K562 (cell line): Measurements from ENCODE around the gene CAPN5. TPM values are rescaled to one million over a fixed set of nuclear protein-coding genes. Genes with fewer than 3 reads are reported as not detected.

ENCODE experiments used
- ATAC-seq: fragments of 200-7000 bp; cut with Tn5 transposase; 3 replicates; pipeline ENCODE4 v1.9.1; 2020; ENCODE audit warnings: moderate library complexity
- BruUV-seq: library from RNA; stranded (reverse); fragments of 400-500 nt; replicated peaks from 2 replicates; lab custom pipeline; 2021; lab: Mats Ljungman, UMichigan
- CTCF ChIA-PET: fragments of 300-600 bp; formaldehyde crosslinking; extraction: SDS; loops from one replicate; lab custom pipeline; 2021; ENCODE audit warnings: low intra/inter-chr PET ratio; lab: Yijun Ruan, JAX
- POLR2A ChIA-PET: fragments of 300-600, 350-650 bp; sonication (Branson Sonifier 250); formaldehyde crosslinking; extraction: SDS; loops from one replicate; lab custom pipeline; 2021; ENCODE audit warnings: antibody characterized with exemption, inconsistent platforms; lab: Yijun Ruan, JAX
- DNase-seq, 4 experiments: peaks; one replicate each; pipeline versions ENCODE4 v3.0.0 to v3.0.0-alpha.2; 2011 to 2018; ENCODE audit warnings: low spot score in 3 of 4, mixed read lengths in 3 of 4; ENCODE audit errors: extremely low read depth in 1 of 4
- FAIRE-seq: peaks from 2 replicates; lab custom pipeline; 2011; peaks lifted over from hg19 to GRCh38; lab: Jason Lieb, UNC
- H2AFZ ChIP-seq: 2 replicates; pipeline ENCODE4 v1.6.0; 2011; ENCODE audit warnings: low read depth, low read length, control low read depth, inconsistent platforms
- H3K27ac ChIP-seq: fragments of 200-600 bp; 3 replicates; pipeline ENCODE4 v1.8.0; 2011; ENCODE audit warnings: low read depth, mild to moderate bottlenecking, control low read depth, inconsistent platforms, low read length, moderate library complexity, mixed read lengths; ENCODE audit errors: extremely low read depth
- H3K27me3 ChIP-seq, 2 experiments: fragments of 300-600 bp in 1 of 2; 2 replicates in 1 of 2; 3 replicates in 1 of 2; pipeline versions ENCODE4 v1.6.0 to v1.8.0; 2011; ENCODE audit warnings: inconsistent platforms in 2 of 2, low read length in 2 of 2, mild to moderate bottlenecking in 1 of 2, mixed read lengths in 1 of 2, moderate library complexity in 1 of 2; ENCODE audit not compliant: control insufficient read depth in 2 of 2, insufficient read depth in 2 of 2
- H3K36me3 ChIP-seq: fragments of 300-600 bp; 3 replicates; pipeline ENCODE4 v1.8.0; 2011; ENCODE audit warnings: mild to moderate bottlenecking, low read length, inconsistent platforms; ENCODE audit not compliant: control insufficient read depth, insufficient read depth
- H3K4me1 ChIP-seq, 2 experiments: fragments of 200-600 bp in 1 of 2; replicated peaks in 1 of 2; 2 replicates in 1 of 2; 3 replicates in 1 of 2; pipeline versions ENCODE4 v1.5.1 to v1.8.0; 2011; ENCODE audit warnings: inconsistent platforms in 2 of 2, low read length in 2 of 2, mild to moderate bottlenecking in 1 of 2, mixed read lengths in 1 of 2, moderate library complexity in 1 of 2; ENCODE audit not compliant: control insufficient read depth in 2 of 2, insufficient read depth in 2 of 2
- H3K4me2 ChIP-seq: 2 replicates; pipeline ENCODE4 v1.6.1; 2011; ENCODE audit warnings: low read length, control low read depth, inconsistent platforms, mixed read lengths; ENCODE audit not compliant: insufficient read depth
- H3K4me3 ChIP-seq: fragments of 200-600 bp; sonication (generic), shearing (Covaris generic); 2 replicates; pipeline ENCODE4 v1.5.1; 2016; ENCODE audit warnings: control low read depth, inconsistent platforms
- H3K79me2 ChIP-seq: fragments of 200-600 bp; 3 replicates; pipeline ENCODE4 v1.8.0; 2011; ENCODE audit warnings: low read length, inconsistent platforms; ENCODE audit not compliant: control insufficient read depth, insufficient read depth
- H3K9ac ChIP-seq, 2 experiments: 2 replicates each; pipeline versions ENCODE4 v1.6.0 to v1.6.1; 2011; ENCODE audit warnings: low read depth in 2 of 2, low read length in 2 of 2, control low read depth in 1 of 2, inconsistent platforms in 1 of 2, mild to moderate bottlenecking in 1 of 2, mixed read lengths in 1 of 2; ENCODE audit not compliant: insufficient read depth in 1 of 2
- H3K9me1 ChIP-seq: one replicate; pipeline ENCODE4 v1.6.0; 2011; ENCODE audit warnings: inconsistent platforms, mild to moderate bottlenecking, low read length, moderate library complexity; ENCODE audit not compliant: control insufficient read depth, insufficient read depth
- H3K9me3 ChIP-seq: replicated peaks from 2 replicates; pipeline ENCODE4 v1.5.1; 2011; ENCODE audit warnings: low read depth, low read length, inconsistent platforms; ENCODE audit not compliant: control insufficient read depth, insufficient read depth
- H4K20me1 ChIP-seq: replicated peaks from 2 replicates; pipeline ENCODE4 v1.6.1; 2011; ENCODE audit warnings: low read length, inconsistent platforms, mixed read lengths; ENCODE audit not compliant: control insufficient read depth, insufficient read depth
- ELF1 ChIP-seq: fragments of 200-800 bp; sonication (Bioruptor generic); IDR thresholded peaks from 2 replicates; pipeline ENCODE4 v1.6.1; 2016; ENCODE audit warnings: missing genetic modification characterization, missing compliant biosample characterization
- ELK1 ChIP-seq: sonication (generic); formaldehyde crosslinking; IDR thresholded peaks from 2 replicates; pipeline ENCODE4 v1.8.1; 2022; ENCODE audit warnings: missing genetic modification reagents
- NBN ChIP-seq: fragments of 450-650 bp; IDR thresholded peaks from 2 replicates; pipeline ENCODE4 v1.6.1; 2016; ENCODE audit warnings: low read depth, mild to moderate bottlenecking
- NRF1 ChIP-seq, 2 experiments: fragments of 450-650 bp; IDR thresholded peaks in 1 of 2; conservative IDR thresholded peaks in 1 of 2; 2 replicates each; pipeline ENCODE4 v1.6.1; 2014; ENCODE audit warnings: mild to moderate bottlenecking in 2 of 2
- WGBS: fragments of 100-300 bp; shearing (Covaris generic); methylation state at CpG from one replicate; pipeline ENCODE4 v1.1.6; 2016; ENCODE audit warnings: low coverage, mixed read lengths; ENCODE audit not compliant: insufficient coverage; ENCODE audit errors: missing lambda C conversion rate; 5-methylcytosine and 5-hydroxymethylcytosine counted together
- in situ Hi-C: fragments of 300-500 bp; cut with MboI; formaldehyde crosslinking; loops from 4 replicates; pipeline ENCODE4 v1.15.0; 2018; ENCODE audit warnings: inconsistent platforms, mixed read lengths
- intact Hi-C: fragments of 100-400 bp; cut with micrococcal nuclease; formaldehyde crosslinking; loops from 2 replicates; pipeline ENCODE4 v1.14.2; 2022
- polyA plus RNA-seq, 8 experiments: library from polyadenylated mRNA; depleted of rRNA in 4 of 8; stranded (reverse) in 5 of 8; unstranded in 3 of 8; fragments of >200 nt; fragmentation: Nextera tagmentation in 2 of 8; fragmentation: Illumina TruSeq in 1 of 8; extraction: Ambion mirVana in 2 of 8; extraction: Trizol in 1 of 8; gene quantifications; 2 replicates each; pipeline versions ENCODE4 v1.2.1 to v1.2.3, GENCODE V29; 2011 to 2014; ENCODE audit warnings: inconsistent platforms in 1 of 8, missing spikeins in 1 of 8
- total RNA-seq, 7 experiments: library from RNA; depleted of rRNA in 6 of 7; stranded (reverse); fragments of >200 nt in 6 of 7; fragmentation: Illumina TruSeq in 2 of 7; extraction: Trizol in 2 of 7; gene quantifications; 2 replicates each; pipeline versions ENCODE4 v1.2.1 to v1.2.3, GENCODE V29; 2011 to 2021; ENCODE audit warnings: low replicate concordance in 1 of 7

Gene CAPN5
- total and polyA plus RNA-seq, 9 of the 15 experiments (the other 6 are each of a cell fraction or from before 2014, with no cell fraction given), result 0.04 to 0.44 (median 0.14) TPM; not detected in 2

- WGBS, result 5% methylated on average over 8 of the region's 8 CpGs
- no peaks in the 10 kb centered on the region for H3K79me2 ChIP-seq
Measured at GRCh38 chr11:77143405-77144020, 76.7 kb downstream of the CAPN5 start.

More at GRCh38 chr11:77143405-77144020, 76.7 kb downstream of the CAPN5 start:
- Histone ChIP-seq H3K27me3 (peaks cover 9 to 49% of the 10 kb centered on the region in 2 experiments; a peak in 4 of 5 replicates), H3K9ac (no peak overlapping the region), H3K4me1 (peaks cover 0 to 7% of the 10 kb centered on the region in 2 experiments; a peak in 4 of 5 replicates), H3K4me3 (no peak overlapping the region), H3K27ac (no peak overlapping the region), H2AFZ (no peak overlapping the region), H3K9me1 (no peaks in the 10 kb centered on the region), H4K20me1 (0 out of 2 replicates have a peak, but pooled peaks cover 7% of the 10 kb centered on the region), H3K36me3 (no peaks in the 10 kb centered on the region), H3K9me3 (no peaks in the 10 kb centered on the region), H3K4me2 (no peak overlapping the region)
- FAIRE-seq, result no peak
- in situ Hi-C loops (no loop called here), intact Hi-C loops (no loop called here)
- ChIA-PET POLR2A (interaction anchor here (1.0 to 1.4 kb wide), 2 partner anchors 9 to 28 kb away, joined by 3 read pairs; no protein-coding TSS in a partner anchor), CTCF (no interaction called here)
- DNase-seq, result no peak
- no peak for ATAC-seq
- no TSS peak for BruUV-seq
- TF ChIP-seq NRF1 (conservative IDR thresholded peaks at IDR 0.05 in 1 of 2, IDR thresholded peaks at IDR 0.05 in 1 of 2) (peak; percentile 13 to 28; a peak in 1 of 4 replicates), ELK1 (CRISPR knock-in tag) (no peak), NBN (no peak), ELF1 (tag) (no peak)
